GM21528 (cell line): ENCODE results near the gene WDR4.
"Not testable (repeated sequence)": the region's sequence is repeated elsewhere in the genome, so short reads cannot be mapped to it uniquely, and the experiment has no call there.

Experiments used
- ATAC-seq: cut with Tn5 transposase; IDR thresholded peaks from one replicate; pipeline ENCODE4 v1.9.1; 2021; ENCODE audit warnings: mild to moderate bottlenecking, moderate library complexity; ENCODE audit not compliant: unreplicated experiment, low FRiP score

Gene WDR4

GRCh38 chr21:42841156-42841915, 38.0 kb downstream of the WDR4 start:
- no peak for ATAC-seq

DNA sequence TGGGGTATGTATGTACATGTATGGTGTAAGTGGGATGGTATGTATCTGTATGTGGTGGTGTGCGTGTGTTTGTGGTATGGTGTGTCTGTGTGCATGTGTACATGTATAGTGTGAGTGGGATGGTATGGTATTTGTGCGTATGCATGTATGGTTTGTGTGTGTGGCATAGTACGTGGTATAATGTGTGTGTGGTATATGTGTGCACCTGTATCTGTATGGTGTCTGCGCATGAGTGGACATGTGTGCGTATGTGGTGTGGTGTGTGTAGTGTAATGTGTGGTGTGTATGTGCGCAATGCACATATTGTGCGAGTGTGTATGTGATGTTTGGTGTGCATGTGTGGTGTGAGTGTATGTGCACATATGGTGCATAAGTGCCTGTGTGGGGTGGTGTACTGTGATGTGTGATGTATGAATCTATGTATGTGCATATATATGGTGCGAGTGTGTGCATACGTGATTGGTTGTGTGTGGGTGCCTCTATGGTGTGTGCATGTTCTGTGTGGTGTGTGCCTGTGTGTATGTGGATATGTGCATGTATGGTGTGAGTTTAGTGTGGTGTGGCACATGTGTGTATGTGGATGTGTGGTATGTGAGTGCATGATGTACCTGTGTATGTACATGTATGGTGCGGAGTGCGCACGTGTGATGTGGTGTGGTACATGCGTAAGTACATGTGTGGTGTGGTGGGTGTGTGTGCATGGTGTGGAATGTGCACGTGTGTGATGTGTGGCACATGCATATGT, 38.8 kb downstream of the WDR4 start:
- ATAC-seq: no peak

- no peak for ATAC-seq
Observed at GRCh38 chr21:42839271-42840231, 39.8 kb downstream of the WDR4 start.

GRCh38 chr21:42838212-42838690, 41.1 kb downstream of the WDR4 start:
- ATAC-seq: not testable (repeated sequence)

GRCh38 chr21:42837421-42838211, 41.7 kb downstream of the WDR4 start:
- ATAC-seq: no peak

GRCh38 chr21:42836767-42837301, 42.5 kb downstream of the WDR4 start:
- no peak for ATAC-seq

DNA sequence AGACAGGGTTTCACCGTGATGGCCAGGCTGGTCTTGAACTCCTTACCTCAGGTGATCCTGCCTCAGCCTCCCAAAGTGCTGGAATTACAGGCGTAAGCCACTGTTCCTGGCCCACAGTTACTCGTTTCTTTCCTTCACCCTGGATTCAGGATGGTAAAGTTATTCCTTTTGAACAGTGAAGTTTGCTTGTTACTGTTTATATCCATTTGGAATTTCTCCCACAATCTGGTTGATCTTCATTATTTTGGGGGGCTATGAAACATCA, 43.0 kb downstream of the WDR4 start:
- no peak for ATAC-seq

GRCh38 chr21:42835611-42836401, 43.5 kb downstream of the WDR4 start:
- no peak for ATAC-seq

DNA sequence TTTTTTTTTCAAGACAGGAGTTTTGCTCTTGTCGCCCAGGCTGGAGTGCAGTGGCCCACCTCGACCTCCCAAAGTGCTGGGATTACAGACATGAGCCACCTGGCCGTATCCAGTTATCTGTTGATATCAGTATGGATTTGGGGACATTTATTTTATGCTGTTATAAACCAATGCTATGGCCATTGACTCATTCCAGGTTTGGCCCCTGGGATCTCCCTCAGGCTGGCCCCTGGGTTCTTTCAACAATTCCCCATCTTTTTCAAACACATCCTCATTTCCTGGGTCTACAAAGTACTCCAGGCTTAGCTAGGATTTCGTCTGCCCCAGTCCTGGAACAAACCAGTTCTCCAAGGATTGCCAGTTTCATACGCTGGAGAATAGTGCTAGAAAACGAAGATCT, 44.1 kb downstream of the WDR4 start:
- no peak for ATAC-seq

DNA sequence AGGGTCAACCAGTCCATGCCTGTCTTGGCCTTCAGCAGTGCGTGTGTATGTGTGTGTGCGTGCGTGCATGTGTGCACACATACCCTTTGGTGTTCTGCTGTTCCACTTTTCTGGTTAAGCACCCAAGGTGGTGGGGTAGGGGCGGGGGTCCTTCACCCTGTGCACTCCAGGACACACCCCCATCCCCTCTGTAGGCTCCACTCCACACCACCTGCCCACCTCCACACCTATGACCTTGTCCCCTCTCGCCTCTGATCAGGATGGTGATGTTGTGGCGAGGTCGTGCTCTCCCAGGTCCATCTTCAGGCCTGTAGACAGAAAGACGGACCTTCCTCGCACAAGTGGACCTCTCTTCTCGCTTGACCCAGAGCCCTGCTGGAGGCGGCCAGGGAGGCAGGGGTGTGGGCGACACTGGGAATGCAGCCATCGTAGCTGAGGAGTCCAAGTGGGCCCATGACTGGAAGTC, 44.6 kb downstream of the WDR4 start:
- ATAC-seq: no peak

GRCh38 chr21:42833859-42834725, 45.2 kb downstream of the WDR4 start:
- no peak for ATAC-seq

DNA sequence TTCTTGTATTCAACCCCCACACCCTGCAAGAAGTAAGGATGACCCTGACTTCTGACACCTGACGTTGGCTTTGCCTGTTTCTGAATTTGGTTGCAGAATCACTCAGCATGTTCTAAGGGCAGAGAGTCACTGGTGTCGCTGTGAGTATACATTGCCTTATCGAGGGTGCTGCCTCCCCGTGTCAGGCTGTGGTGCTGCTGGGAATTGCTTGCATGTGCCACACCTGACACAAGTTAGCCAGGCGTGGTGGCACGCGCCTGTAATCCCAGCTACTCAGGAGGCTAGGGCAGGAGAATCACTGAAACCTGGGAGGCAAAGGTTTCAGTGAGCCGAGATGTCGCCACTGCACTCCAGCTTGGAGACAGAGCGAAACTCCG, 45.9 kb downstream of the WDR4 start:
- ATAC-seq: no peak

- ATAC-seq: not testable (repeated sequence)
Observed at GRCh38 chr21:42832321-42832630, 47.1 kb downstream of the WDR4 start.

- no peak for ATAC-seq
Observed at GRCh38 chr21:42830456-42831455, 48.6 kb downstream of the WDR4 start.

DNA sequence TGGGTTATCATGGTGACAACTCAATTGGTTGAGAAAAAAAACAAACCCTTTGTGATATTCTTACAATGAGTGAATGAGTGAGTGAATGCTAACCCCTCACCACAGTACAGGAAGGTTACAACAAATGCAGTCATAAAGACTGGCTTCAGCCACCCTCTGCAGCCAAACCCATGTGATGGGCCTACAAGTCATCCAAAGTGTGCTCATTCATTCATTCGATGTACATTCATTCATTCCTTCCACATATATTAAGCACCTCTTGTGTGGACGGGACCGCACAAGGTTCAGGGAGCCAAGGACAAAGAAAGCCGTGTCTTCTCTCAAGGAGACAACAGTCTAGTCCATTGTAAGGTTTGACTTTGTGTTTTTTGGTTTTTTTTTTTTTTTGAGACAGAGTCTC, 49.4 kb downstream of the WDR4 start:
- no peak for ATAC-seq

DNA sequence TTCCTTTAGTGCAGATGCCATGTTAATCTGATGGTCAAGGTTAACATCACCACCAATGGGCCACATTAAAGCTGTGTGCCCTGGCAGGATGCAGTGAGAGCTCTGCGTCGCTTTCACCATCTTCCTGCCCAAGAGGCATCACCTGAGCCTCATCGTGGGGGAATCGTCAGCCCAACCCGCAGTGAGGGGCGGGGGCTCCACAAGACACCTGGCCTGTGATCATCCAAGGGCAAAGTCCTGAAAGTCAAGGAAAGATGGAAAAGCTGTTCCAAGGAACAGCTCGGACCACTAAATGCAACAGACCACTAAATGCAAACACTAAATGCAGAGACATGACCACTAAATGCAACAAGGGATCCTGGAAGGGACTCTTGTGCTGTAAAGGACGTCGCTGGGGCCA, 49.9 kb downstream of the WDR4 start:
- no peak for ATAC-seq

GRCh38 chr21:42827588-42827987, 51.8 kb downstream of the WDR4 start:
- ATAC-seq: no peak
